ENCODE results near the gene TMBIM1.

TMBIM1 gene

DNA sequence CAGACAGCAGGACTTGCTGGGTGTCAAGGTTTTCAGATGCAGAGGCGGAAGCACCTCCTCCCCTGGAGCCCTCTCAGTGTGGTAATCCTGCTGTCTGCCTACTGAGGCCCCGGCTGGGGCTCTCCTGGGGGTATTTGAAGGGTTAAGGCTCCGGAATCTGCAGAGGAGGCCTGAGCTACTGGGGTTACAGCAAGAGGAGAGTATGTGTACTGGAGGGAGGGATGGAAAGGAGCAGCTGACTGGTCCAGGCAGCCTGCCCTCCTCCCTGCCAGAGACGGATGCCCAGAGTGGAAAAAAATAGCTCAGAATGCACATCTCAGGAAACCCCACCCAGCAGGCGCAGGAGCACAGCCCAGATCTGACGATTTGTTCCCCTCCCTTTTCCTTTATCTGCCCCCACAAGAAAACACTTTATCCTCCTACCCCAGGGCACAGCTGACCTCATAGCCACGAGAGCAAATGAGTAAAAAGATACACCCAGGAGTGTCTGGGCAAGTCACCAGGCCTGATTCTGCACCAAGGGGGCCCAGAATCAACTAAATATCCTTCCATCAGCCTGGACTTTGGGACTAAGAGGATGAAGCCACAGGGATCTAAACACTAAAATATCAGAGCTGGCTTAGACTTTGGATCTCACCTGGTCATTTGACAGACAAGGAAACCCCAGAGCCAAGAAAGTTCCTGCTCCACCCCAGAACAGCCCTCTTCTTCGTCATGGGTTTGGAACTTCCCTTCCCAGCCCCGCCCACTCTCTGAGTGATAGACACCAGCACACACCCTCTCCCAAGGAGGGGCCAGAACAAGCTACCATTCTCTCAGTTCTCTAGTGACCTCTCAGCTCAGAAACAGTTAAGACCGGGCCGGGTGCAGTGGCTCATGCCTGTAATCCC lies 5.5 kb downstream of the TMBIM1 start:
- peak overlapping the region; percentile 63 for H3K4me3 ChIP-seq (ENCODE audit: low read depth, low read length)
- TF ChIP-seq, protein P1, sequence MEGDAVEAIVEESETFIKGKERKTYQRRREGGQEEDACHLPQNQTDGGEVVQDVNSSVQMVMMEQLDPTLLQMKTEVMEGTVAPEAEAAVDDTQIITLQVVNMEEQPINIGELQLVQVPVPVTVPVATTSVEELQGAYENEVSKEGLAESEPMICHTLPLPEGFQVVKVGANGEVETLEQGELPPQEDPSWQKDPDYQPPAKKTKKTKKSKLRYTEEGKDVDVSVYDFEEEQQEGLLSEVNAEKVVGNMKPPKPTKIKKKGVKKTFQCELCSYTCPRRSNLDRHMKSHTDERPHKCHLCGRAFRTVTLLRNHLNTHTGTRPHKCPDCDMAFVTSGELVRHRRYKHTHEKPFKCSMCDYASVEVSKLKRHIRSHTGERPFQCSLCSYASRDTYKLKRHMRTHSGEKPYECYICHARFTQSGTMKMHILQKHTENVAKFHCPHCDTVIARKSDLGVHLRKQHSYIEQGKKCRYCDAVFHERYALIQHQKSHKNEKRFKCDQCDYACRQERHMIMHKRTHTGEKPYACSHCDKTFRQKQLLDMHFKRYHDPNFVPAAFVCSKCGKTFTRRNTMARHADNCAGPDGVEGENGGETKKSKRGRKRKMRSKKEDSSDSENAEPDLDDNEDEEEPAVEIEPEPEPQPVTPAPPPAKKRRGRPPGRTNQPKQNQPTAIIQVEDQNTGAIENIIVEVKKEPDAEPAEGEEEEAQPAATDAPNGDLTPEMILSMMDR (IDR thresholded peaks at IDR 0.05; ENCODE audit: low read depth, low read length) = no peak

DNA sequence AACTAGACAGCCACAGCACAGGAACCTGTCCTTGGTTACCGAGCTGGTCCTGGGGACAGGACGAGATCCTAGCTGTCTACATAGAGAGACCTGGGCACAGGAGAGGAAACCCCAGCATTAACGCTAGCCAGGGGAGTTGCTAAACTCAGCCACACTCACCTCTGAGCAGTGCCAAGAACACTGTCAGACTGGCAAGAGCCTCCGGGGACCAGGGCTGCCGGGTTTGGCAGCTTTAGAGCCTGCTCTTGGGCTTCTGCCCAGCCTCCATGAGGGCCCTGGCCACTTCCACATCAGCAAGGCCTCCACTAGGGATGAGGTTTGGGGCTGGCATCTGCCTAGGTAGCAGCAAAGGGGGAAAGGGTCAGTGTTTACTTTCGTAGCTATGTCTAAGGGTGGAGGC lies 6.7 kb downstream of the TMBIM1 start:
- peak overlapping the region; percentile 63 for H3K4me3 ChIP-seq (ENCODE audit: low read depth, low read length)
- TF ChIP-seq, protein P1 (IDR thresholded peaks at IDR 0.05; ENCODE audit: low read depth, low read length) = no peak

DNA sequence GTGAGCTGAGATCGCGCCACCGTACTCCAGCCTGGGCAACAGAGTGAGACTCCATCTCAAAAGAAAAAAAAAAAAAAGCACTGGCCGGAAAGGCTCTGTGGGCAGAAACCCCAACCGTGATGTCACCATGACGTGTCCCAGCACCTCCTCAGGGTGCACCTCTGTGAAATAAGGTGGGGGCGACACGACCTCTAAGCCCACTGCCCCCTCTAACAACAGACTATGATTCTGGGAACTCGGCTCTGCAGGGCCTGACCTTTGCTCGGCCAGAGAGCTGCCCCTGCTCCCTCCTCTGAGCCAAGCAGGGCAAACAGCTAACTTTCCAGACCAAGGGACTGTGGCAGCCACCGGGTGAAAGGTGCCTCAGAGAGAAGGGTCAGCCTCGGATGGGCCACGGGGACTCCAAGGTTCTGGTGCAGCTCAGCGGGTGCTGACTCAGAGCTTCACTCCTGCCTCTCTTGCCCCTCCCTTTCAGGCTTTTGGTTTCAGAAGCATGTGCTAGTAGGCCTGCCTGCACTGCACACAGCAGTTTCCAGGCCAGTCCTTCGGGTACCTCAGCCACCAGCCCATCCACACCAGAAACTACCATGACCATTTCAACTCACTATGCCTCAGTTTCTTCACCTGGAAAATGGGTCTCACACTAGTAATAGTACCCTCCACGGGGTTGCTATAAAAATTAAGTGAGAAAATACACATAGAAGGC lies 8.0 kb downstream of the TMBIM1 start:
- TF ChIP-seq, protein P1 (IDR thresholded peaks at IDR 0.05; ENCODE audit: low read depth, low read length) = no peak

DNA sequence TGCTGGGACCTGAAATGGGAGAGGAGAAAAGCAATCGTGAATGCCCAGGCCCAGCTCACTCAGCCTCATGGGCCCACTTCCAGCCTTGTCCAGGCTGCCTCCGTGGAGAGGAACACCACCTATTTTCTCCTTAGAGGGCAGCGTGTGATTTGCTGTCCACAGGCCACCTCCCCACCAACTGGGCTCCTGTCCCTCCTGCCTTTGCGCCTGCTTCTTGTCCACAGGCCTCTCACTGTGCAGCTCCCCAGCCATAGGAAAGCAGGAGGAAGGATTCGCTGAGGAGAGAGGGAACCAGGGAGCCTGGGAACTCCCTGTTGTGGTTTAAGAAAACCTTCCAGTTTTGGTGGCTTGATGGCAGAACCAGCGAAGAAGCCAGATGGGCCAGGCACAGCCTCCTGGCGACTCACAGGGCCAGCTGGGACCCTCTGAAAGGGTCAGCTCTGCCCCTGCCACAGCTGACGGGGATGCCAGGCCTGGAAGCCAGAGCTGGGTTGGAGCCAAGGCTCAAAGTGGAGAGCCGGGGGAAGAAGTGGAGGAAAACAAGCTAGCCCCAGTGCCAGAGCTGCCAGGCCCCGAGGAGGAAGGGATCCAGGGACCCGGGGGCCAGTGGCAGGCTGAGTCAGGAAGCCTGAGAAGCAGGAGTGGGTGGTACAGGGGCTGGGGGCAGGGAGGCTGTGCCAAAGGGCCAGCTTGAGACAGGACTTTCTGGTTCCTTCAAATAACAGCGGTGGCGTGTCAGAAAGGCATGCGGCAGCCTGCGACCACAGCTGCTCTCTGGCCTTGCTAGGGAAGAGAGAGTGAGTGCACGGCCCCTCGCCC lies 9.9 kb downstream of the TMBIM1 start:
- H3K4me3 ChIP-seq (ENCODE audit: low read depth, low read length) = no peak overlapping the region
- TF ChIP-seq, protein P1 (IDR thresholded peaks at IDR 0.05; ENCODE audit: low read depth, low read length) = no peak

More for the DNA sequence above, 8.0 kb downstream of the TMBIM1 start:
- H3K4me3 ChIP-seq (ENCODE audit: low read depth, low read length) = peak overlapping the region; percentile 26; the same call in 1 of the 2 replicates

DNA sequence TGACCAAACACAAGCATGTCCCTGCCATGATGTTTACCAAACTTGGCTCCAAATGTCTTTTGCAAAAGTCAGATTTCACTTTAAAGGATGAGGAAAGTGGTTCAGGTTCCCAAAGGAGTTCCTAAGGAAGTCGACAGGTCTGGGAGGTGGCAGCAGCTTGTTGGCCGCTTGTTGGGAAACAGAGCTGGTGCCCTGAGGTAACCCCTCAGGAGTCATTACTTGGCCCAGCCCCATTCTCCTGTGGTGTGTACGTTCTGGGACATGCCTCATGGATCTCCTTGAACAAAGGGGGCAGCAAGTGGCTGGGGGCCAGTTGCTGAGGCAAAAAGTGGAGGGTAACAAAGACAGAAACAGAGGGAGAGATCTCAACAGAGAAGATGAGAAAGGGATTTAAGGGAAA lies 10.9 kb downstream of the TMBIM1 start:
- TF ChIP-seq, protein P1 (IDR thresholded peaks at IDR 0.05; ENCODE audit: low read depth, low read length) = no peak

DNA sequence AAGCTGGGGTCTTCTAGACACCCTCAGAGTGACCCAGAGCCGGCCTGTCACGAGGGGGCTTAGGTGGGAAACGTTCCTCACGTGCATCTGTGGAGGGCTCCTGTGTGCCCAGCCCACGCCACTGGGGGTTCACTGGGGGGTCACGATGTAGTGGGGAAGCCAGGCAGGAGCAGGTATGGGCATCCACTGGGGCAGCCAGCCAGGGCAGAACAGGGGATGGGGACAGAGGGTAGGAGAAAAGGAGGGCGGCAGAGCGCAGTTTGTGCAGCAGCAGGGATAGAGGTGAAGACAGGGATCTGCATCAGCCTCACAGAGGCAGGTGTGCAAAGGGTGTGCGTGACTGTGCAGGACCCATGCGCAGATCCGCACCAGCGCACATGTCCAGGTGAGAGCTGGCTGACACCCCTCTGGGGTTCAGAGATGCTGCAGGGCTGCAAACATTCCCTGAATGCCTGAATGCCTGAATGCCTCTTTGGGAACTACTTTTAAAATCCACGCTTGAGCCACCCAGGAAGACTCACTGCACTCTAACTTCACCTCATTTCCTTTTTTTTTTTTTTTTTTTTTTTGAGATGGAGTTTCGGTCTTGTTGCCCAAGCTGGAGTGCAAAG lies 11.9 kb downstream of the TMBIM1 start:
- TF ChIP-seq, protein P1 (IDR thresholded peaks at IDR 0.05; ENCODE audit: low read depth, low read length) = no peak
- no peak overlapping the region for H3K4me3 ChIP-seq (ENCODE audit: low read depth, low read length)

More for the DNA sequence above, 10.9 kb downstream of the TMBIM1 start:
- H3K4me3 ChIP-seq (ENCODE audit: low read depth, low read length) = no peak overlapping the region

All from WI38 (cell line).